GM19324 (cell line): Measurements from ENCODE around the gene BID.
A peak's percentile ranks its signal among the peaks of the same experiment; 100 is the strongest.

Experiments
- ATAC-seq: cut with Tn5 transposase; IDR thresholded peaks from one replicate; pipeline ENCODE4 v1.9.1; 2021; ENCODE audit warnings: mild to moderate bottlenecking, moderate library complexity; ENCODE audit not compliant: unreplicated experiment, low FRiP score

The BID gene

DNA sequence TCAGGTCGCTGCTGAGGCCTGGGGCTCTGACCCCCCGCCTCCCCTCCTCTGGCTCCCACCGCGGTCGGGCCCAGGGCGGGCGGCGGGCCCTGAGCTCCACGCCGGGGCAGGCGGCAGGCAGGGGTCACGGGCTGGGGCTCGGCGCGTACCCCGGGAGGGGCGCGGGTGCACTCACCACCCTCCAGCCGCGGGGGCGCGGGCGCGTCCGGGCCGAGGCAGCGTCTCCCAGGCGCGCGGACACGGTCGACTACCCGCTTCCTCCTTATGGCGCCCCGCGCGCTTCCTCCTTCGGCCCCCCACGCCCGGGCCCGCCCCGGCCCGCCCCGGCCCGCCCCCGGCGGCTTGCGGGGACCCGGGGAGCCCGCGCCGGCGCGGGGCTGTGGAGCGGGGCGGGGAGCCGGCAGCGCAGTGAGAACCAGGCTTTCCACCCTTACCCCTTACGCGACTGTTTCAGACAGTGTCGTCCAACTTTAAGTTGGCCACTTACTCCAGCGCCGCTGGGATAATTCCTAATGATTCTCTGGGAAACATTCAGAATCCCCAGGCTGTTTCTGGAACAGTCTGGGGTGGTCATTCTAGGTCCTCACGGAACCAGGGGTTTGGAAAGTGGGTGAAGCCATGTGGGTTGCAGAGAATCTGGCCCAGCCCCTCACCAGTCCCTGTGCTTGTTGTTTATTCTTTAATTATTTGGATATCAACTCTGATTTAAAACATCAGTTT, at the start of gene BID:
Gene BID, minus strand, starts transcription at position 264 of the 720 bp plus-strand sequence. CDS start 24,353 bp downstream, outside the sequence.
- peak; percentile 42 for ATAC-seq

- ATAC-seq, result no peak
Measured at GRCh38 chr22:17823964-17824363, 49.7 kb upstream of the BID start.

DNA sequence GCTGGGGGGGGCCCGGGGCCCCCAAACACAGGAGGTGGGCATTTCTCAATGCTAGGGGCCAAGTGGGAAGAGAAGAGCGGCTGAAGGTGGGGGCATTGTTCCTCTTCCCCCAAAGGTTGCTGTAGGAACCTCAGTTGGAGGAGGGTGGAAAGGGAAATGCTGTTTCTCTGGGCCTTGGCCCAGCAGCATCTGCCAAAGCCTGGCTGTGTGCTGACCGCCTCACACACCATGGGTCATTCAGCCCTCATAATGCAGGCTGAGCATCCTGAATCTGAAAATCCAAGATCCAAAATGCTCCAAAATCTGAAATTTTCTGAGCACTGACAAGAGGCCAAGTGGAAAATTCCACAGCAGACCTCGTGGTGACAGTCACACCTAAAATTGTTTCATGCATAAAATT, 49.0 kb upstream of the BID start:
- no peak for ATAC-seq

- no peak for ATAC-seq
Measured at GRCh38 chr22:17822087-17822486, 47.8 kb upstream of the BID start.

GRCh38 chr22:17820879-17821439, 46.7 kb upstream of the BID start:
- no peak for ATAC-seq

- ATAC-seq, result no peak
Measured at GRCh38 chr22:17818649-17819048, 44.4 kb upstream of the BID start.

DNA sequence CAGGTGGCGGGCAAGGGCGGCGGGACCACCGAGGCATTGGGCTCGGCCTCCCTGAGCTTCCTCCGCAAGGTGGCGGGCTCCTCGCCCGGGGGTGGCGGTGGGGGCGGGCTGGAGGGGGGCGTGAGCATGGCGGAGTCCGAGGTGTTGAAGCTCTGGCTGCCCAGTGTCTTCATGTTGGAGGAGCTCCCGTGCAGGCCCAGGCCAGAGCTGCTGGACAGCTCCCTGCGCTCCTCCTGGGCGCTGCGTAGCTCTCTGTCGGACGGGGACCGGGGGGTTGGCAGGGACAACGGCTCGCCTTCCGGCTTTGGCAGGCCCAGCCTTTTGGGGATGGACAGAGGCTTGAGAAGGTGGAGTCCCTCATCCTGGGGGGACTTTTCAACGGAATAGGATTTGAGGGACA, 43.9 kb upstream of the BID start:
- no peak for ATAC-seq

- ATAC-seq, result no peak
Measured at GRCh38 chr22:17817511-17818065, 43.3 kb upstream of the BID start.

- ATAC-seq, result no peak
Measured at GRCh38 chr22:17817079-17817478, 42.8 kb upstream of the BID start.

GRCh38 chr22:17816649-17817048, 42.4 kb upstream of the BID start:
- ATAC-seq, result no peak

- no peak for ATAC-seq
Measured at GRCh38 chr22:17815703-17816254, 41.5 kb upstream of the BID start.

- no peak for ATAC-seq
Measured at GRCh38 chr22:17814830-17815229, 40.6 kb upstream of the BID start.

- ATAC-seq, result no peak
Measured at GRCh38 chr22:17814084-17814483, 39.8 kb upstream of the BID start.

DNA sequence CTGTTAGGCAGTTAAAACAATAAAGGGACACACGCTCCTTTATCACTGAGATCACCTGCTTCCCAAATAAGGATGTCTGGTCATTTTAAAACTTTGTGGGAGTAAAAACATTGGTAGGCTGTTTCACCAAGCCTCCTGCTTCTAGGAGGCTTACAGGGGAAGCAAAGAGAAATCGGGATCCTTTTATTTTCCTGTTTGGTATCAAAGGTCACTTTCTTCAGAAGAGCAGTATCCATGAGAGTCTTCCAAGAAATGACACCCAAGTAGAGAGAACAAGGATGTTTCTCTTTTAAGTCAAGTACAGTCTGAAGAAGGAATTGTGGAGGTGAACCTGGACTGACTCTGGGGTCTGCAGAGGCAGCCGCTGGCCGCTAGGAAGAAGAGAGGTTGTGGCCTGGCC, 36.9 kb upstream of the BID start:
- no peak for ATAC-seq

- ATAC-seq, result no peak
Measured at GRCh38 chr22:17810570-17811116, 36.4 kb upstream of the BID start.

DNA sequence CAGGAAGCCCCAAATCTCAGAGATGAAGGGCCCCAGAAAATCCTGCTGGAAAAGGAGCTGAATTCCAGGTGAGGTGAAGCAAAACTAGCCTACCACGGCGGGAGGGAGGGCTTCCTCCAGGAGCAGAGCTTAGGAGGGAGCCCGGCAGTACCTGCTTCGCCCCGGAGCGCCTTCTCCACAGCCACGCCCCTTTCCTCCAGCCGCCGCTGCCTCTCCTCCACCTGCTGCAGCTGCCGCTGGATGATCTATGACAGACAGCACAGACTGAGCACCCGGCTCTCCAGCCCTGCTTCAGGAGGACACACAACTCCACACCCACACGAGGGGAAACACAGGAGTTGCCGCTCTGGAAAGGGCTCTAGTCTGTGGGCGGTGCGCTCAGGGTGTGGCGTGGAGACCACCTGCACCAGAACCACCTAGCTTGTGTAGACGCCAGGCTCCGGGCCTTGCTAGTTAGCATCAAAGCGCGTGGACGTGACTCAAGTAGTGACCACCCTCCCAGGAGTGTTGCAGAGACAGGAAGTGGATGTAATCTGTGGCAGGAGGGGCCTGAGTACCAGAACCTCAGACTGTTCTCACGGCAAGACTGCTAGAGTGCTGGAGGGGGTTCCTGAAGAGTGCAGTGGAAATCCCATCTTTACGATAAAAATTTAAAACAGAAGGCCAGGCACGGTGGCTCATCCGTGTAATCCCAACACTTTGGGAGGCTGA, 34.6 kb upstream of the BID start:
- no peak for ATAC-seq

- ATAC-seq, result no peak
Measured at GRCh38 chr22:17807578-17808410, 33.5 kb upstream of the BID start.

GRCh38 chr22:17807086-17807485, 32.8 kb upstream of the BID start:
- no peak for ATAC-seq

- no peak for ATAC-seq
Measured at GRCh38 chr22:17806437-17806836, 32.2 kb upstream of the BID start.
